AG08396 (cell line): ENCODE data around the gene EPHB3.

ENCODE experiments used
- DNase-seq: peaks from one replicate; pipeline ENCODE4 v3.0.0; 2012; ENCODE audit warnings: low spot score, mixed read lengths

EPHB3 gene

DNA sequence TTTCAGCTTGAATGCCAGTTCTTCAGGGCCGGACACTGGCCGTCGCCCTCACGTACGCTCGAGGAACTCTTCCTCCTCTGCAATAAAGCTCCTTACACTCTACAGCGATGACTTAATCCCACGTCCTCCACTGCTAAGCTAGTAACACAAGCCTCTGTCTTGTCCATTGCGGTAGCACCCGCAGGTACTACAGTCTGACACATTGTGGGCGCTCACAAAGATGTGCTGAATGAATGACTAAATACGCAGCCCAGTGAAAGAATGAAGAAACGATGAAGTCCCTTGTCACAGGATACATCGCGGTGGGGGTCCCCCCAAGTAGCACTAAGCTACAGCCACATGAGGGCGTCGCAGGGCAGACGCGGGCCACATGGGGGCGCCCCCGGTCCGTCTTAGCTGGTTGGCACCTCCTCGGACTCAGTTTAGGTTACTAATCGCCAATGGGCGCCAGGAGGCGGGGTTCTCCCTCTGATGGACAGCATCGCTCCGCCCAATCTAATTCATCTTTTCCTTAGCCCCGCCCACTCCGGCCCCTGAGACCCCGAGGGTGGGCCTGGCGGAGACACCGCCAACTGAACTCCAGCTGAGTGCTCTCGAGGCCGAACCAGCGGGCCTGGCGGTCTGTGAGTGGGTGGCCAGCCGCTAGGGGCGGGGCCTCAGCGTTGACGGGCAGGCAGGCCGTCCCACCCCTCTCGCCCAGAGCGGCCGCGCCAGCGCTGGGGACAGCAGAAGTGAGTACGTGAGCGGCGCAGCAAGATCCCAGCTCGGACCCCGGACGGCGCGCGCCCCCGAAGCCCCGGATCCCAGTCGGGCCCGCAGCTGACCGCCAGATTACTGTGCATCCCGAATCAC, at the start of gene EPHB3:
Gene EPHB3, plus strand, starts transcription at position 725 of the 852 bp plus-strand sequence. CDS start 451 bp downstream, outside the sequence.
- DNase-seq, result peak; percentile 99

DNA sequence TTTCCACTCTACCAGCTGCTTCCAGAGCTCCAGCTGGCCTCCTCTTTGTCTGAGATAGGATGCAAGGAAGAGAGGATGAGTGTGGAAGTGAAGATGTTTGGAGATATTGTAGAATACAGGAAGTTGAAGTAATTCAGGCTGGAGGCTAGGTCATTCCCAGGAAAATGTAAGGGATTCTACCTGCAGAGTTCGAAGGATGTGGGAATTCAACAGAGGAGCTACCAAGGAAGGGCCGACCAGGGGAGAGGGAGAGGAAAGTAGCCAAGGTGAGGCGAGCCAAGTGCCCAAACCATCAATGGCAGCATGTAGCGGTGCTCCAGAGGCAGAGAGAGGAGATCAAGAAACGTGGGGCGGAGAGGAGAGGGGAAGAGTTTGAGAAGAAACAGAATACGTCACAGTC, 49.0 kb upstream of the EPHB3 start:
- no peak for DNase-seq

GRCh38 chr3:184513276-184514170, 48.1 kb upstream of the EPHB3 start:
- DNase-seq, result peak; percentile 93

- no peak for DNase-seq
These were observed 47.5 kb upstream of the EPHB3 start for GRCh38 chr3:184514171-184514490.

- peak; percentile 74 for DNase-seq
These were observed 37.6 kb upstream of the EPHB3 start for GRCh38 chr3:184523825-184524615.

GRCh38 chr3:184524981-184525336, 36.6 kb upstream of the EPHB3 start:
- DNase-seq, result no peak

- no peak for DNase-seq
These were observed 36.1 kb upstream of the EPHB3 start for GRCh38 chr3:184525337-184526087.

DNA sequence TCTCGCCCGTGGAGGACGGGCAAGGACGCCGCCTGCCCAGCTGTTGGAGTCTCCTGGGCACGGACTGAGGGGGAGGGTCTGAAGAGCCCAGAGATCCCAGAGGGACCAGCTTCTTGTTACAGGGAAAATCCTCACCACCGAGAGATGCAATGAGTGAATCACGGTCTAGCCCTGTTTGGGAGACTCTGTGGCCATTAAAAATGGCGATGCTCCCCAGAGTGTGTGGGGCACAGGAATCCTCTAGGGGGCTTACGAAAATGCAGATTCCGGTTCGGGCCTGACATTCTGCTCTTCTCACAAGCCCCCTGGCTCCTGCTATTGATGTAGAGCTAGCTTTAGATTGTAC, 35.5 kb upstream of the EPHB3 start:
- no peak for DNase-seq

- no peak for DNase-seq
These were observed 29.8 kb upstream of the EPHB3 start for GRCh38 chr3:184531626-184532280.

DNA sequence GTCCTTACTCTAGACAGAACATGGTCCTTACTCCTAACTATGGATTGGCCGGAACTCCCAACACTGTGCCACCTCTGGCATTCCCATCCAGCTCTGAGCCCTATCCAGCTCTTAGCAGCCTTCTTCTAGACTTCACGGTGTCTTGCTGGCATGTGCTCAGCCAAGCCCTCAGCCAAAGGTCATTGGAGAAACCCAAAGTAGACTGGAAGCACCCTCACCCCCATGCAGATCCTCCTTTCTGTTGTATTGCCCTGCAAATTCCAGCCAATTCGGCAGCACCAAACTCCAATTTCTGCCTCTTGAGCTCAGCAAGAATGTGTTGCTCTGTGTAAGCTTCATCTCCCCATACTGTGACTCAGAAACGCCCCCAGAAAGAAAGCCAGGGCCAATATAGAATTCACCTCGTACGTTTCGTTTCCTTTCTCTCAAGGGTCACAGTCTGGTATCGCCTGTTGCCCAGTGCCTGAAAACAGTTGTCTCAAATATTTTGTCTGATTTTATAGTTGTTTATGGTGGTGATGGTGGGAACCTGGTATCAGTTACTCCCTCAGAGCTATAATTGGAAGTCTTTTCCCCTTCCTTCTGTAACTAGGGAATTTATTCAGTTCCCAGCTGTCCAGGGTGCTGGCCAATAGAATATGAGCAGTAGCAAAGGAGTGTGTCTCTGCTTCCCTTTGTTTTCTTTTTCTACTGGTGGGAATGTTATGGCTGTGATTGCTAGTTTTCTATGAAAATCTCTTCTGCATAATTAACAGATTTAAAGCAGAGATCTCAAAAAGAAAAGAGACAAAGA, 28.4 kb upstream of the EPHB3 start:
- no peak for DNase-seq

- DNase-seq, result no peak
These were observed 23.5 kb upstream of the EPHB3 start for GRCh38 chr3:184537885-184538665.

DNA sequence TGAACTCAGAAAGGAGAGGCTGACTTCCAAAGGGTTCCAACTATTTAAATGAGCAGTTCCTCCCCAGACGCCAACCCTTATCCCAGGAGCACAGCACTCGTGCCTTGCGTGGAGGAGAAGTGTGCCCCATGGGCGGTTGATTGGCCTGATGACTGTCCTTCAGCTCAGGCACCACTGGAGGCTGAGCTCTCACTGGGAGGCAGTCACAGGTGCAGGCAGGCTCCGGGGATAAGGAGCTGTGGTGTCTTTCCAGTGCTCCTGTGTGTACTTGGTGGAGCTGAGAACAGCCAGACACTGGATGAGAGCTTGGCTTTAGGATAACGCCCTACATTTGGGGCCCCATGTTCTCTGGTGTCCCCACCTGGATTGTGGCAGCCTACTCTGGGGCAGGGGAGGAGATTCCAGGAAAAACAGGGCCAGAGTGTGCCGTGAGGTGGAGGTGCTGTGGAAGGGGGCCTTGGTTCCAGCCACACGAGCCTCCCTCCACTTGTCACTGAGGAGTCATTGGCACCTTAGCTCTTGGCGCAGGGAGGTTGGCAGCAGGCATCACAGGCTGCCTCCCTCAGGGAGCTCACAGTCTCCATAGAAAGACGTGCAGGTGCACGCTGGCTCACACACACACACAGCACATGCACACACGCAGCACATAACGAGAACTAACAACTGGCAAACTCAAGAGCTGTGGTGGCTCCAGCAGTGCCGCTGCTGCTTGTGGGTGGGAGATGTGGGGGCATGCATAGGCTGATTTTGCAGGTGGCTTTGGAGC, 22.7 kb upstream of the EPHB3 start:
- no peak for DNase-seq

- no peak for DNase-seq
These were observed 21.7 kb upstream of the EPHB3 start for GRCh38 chr3:184539801-184540435.

DNA sequence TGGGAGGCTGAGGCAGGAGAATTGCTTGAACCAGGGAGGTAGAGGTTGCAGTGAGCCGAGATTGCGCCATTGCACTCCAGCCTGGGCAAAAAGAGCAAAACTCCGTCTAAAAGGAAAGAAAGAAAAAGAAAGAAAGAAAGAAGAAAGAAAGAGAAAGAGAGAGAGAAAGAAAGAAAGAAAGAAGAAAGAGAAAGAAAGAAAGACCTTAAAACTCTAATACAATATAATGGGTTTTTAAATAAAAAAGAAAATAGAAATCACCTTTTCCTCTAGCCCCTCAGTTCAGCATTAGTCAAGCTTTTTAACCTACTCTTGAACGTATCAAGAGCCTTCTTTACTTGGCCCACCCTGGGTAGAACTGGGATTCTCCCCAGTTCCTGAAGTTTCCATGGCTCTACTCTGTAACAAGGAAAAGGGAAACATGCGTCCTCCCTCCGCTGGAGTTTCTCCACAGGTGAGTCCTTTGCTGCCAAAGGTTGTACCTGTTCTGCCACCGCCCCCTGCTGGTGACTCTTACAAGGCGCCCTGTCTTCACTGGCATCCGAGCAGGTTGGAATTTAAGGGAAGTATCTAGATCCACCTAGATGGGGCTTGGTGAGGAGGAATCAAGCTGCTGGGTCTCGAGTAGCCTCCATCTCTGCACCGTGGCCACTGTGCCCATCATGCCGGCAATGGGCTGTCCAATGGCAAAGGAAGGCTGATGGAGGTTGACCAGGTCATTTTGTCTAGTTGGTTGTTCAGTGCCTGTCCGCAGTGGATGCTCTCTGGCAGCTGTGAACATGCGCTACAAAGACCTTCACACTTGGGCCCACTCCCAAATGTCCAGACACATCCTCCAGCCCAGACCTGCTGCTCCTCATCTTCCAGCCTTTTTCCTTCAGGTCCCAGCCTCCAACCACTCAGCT, 20.6 kb upstream of the EPHB3 start:
- no peak for DNase-seq

GRCh38 chr3:184541886-184542562, 19.6 kb upstream of the EPHB3 start:
- DNase-seq, result no peak

DNA sequence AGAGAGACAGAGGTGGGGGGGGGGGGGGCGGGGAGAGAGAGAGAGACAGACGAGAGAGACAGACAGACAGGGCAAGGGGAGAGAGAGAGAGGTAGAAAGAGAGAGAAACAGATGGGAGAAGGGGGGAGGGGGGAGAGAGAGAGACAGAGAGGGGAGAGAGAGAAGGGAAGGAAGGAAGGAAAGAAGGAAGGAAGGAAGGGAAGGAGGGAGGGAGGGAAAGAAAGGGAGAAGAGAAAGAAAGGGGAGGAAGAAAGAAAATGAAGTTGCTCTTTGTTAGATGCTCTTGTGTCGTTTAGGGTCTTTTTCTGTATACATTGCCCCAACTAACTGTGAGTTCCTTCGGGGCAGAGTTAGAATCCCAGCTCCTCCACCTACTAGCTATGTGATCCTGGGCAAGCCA, 19.0 kb upstream of the EPHB3 start:
- DNase-seq, result no peak

DNA sequence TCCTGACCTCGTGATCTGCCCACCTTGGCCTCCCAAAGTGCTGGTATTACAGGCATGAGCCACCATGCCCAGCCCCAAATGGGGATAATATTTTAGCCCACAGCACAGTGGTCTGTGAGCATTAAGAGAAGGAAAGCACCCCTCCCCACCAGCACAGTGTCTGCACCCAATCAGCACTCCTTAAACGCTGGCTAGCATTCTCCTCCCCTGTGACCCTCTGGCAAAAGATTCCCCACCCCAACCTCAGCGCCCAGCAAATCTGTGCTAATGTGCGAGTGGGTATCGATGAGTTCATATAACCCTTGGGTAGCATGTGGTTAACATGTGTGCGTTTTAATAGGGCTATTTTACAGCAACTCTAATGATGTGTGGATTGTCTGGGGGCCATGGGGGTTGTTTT, 18.3 kb upstream of the EPHB3 start:
- DNase-seq, result no peak
